Stimulated activated CD8-positive, alpha-beta memory T cell treated with anti-CD3 and anti-CD28 coated beads, Interleukin-4, amount 100 ng/mL, for 48 hours (primary cell): ENCODE measurements around the gene ILKAP.

Source experiments
- DNase-seq: peaks from one replicate; pipeline ENCODE4 v3.0.0-alpha.2; 2020

ILKAP gene, protein sequence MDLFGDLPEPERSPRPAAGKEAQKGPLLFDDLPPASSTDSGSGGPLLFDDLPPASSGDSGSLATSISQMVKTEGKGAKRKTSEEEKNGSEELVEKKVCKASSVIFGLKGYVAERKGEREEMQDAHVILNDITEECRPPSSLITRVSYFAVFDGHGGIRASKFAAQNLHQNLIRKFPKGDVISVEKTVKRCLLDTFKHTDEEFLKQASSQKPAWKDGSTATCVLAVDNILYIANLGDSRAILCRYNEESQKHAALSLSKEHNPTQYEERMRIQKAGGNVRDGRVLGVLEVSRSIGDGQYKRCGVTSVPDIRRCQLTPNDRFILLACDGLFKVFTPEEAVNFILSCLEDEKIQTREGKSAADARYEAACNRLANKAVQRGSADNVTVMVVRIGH

DNA sequence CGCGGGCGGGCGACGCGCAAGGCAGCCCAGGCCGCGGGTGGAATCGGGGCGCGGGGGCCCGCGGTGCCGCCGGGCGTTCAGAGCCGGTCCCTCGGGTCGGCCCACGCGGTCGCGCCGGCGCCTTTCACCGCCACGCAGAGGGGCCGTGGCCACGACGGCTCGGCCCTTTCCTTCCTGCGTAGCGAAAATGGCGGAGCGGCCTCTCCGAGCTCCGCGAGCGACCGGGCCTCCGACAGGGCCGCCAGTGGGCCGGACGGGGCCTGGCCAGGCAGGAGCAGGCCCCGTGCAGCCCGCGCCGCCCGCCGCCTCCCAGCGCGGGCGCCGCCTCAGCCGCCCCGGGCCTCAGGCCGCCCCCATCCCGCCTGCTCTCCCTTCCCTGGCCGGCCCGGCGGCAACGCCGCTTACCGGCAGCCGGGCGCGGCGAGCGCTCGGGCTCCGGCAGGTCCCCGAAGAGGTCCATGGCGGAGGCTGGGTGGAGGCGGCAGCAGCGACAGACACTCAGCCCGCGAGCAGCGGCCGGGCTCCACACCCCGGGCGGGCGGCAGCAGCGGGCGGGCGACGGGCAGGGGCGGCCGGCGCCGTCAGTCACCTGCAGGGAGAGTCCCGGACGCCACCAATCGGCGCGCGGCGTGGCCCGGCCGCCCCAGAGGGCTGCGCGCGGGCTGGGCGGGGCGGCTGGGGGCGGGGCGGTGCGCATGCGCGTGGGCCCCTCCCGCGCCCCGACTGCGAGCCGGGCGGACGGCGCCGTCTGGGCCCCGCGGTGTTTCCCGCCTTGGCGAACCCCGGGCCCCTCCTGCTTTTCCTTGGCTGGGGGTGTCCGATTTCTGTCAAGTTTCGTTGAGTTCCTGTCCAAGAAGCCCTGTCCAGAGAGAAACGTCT lies at the start of gene ILKAP:
Gene ILKAP (minus strand): TSS at position 602 of the 879 bp plus-strand sequence. CDS start 142 bp downstream, at position 460.
- peak; percentile 89 for DNase-seq

DNA sequence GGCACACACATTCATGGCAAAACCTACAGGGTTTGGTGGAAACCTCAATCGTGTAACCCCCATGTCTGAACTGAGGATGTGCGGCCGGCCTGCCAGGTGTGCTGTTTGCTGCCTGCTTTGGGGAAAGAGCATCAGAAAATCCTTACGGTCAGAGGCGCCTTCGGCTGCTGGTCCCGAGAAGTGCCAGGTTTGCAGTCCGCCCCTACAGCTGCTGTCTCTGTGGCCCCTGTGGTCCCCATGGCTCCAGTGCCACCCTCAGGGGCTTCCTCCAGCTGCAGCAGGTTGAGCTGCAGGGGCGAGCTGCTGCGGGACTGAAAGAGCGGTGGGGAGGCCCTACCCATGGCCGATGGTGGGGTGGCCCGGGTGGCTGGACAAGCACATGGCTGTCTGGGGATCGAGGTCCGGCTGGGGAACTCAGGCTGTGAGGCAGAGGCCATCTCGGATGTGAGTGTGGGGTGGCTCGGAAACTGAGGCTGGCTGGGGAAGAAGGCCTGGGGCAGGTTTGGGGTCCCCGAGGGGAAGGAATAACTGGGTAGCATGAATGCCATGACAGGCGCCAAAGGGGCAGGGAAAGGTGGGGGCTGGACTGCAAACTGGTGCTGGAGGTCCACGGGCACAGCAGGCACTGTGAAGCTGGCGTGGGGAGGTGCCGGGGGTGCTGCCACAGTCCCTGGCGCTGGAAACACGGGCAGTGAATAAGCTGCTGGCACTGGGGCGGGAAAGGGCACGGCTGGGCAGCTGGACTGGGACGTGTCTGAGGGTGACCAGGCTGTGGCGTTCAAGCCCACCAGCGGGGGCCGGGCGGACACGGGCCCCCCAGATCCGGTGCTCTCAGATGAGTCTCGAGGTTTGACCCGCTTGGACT lies 49.5 kb upstream of the ILKAP start:
- no peak for DNase-seq

DNA sequence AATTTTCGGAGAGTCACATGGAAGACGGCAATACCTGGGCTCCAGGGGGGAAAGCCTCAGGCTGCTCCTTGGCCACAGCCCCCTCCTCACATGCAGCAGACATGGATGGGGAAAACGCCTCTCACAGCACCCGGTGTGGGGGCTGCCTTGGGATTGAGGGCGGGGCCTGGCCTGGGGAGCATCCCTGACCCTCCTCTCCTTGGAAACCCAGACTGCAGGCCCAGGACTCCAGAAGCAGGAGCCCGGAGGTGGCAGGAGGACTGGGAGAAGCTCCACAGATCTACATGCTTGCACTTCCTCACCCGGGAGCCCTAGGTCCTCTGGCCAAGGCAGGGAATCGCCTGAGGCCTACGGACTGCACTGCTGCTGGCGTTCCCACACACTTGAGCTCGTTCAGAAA lies 48.5 kb upstream of the ILKAP start:
- no peak for DNase-seq

DNA sequence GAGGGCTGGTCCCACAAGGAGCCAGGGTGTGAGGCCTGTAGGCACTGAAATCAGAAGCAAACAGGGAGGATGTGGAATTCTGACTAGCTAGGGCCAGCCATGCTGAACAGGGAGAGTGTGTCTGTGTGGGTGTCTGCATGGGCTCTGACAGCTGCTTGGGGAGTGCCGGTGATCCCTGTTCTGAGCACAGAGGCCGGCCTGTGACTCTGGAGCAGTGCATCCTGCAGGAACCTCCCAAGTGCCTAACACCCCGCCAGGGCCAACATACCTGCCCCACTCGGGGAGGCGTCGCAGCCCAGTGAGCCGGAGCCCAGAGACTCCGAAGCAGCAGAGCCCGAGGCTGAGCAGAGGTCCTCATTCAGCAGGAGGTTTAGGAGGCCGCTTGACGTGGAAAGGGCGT lies 47.8 kb upstream of the ILKAP start:
- no peak for DNase-seq

DNA sequence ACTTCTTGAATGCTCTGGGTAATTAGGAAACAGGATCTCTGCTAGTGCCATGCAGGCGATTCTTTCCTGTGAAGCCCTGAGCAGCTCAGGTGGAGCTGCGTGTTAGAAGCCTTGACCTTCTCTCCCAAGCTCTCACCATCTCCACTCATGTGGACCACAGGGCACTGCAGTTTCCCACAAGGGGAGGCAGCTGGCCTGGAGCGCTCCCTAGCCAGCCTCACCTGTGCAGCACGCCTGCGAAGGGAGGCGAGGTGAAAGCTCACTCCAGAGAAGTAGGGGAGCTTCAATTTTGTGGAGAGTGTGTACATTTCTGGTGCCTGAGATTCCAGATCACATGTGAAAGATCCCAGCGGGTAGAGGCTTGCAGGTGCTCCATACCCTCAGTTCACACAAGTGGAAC lies 47.4 kb upstream of the ILKAP start:
- DNase-seq, result no peak

DNA sequence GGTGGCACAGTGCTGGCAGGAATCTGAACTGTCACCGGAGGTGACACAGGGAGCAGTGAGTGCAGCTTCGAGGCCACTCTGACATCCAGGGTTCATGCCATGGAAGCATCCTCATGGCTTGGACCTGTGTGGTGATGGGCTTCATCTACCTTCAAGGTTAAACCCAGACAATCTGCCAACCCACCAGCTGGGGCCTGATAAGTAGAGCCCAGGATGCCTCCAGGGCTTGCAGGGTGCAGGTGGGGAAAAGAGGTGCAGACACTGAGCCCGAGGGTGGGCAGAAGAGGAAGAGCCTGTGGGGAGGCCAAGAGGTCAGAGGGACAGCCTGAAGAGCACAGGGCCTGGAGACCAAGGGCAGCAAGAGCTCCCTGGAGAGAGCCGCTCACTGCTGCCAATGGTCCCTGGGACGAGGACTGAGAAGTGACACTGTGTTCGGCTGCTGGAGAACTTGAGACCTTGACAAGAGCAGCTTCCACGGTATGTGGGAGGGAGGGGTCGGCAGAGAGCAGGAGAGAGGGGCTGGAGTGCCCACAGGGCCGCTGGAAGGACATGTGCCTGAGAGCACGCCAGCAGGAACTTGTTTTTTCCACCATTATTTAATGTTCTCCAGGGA lies 44.5 kb upstream of the ILKAP start:
- no peak for DNase-seq

DNA sequence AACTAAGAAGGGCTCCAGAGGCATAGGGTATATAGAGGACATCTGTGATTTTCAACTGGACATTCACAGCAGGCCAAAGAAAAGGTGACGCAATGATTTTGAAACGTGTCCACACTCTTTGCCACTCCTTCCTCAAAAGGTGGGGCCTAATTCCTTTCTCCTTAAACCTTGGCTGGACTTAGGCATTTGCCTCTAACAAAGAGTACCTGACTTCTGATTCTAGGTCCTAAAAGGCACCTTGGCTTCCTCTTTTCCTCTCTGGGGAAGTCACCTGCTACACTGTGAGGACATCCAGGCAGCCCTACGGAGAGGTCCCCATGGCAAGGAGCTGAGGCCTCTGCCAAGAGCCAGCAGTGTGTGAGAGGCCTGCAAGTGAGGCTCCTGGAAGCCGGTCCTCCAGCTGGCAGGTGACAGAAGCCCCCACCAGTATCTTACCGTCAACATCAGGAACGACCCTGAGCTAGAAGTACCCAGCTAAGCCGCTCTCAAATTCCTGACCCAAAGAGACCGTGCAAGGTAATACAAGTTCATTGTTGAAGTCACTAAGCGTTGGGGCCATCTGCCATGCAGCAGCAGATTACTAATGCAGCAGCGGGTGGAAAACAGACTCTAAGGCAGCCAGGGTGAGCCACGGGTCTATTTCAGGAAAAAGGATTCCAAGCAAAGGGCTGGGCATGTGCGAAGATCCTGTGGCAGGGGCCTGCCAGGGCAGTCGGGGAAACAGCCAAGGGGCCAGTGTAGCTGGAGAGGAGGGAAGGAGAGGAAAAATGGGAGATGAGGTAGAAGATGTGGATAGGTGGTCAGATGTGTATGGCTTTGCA lies 43.7 kb upstream of the ILKAP start:
- no peak for DNase-seq

DNA sequence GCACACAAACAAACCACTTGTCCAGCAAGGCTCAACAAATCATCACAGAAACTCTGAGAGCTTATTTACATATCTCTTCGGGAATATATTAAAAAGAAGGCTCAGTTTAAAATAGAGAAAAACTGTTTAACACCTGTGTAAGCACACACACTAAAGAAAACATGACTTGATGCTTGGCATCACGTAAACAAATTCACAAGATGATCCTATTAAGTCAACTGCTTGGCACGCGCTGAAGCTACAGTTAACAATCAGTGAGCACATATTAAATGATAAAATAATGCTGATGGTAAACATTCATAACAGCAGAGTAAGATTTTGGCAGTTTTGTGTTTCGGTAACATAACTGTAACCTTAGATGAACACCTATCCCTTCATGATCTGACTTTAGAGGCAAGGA lies 40.7 kb upstream of the ILKAP start:
- DNase-seq, result no peak

DNA sequence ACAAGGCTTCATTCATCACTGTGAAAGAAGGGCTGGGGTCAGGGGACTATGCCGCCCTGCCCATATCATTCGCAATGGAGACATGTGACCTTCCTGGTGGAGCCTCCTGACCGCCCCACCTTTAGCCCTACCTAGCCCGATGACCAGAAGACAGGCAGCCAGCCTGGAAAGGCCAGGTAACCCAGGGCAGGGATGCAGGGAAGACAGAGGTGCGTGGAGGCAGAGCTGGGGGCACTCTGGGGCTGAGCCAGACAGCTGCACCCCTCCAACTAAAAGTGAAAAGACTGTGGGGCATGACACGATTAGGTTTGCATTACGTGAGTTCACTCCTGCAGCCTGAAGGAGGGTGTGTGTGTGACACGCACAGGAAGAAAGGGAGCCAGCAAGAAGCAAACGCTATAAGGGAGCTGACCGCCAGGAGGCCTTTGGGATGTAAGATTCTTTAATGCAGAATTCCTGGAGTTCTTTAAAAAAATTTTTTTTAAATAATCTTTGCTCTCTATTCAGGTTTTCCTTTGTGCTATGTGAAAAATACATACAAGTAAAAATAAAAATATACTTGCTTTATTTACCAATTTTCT lies 40.1 kb upstream of the ILKAP start:
- DNase-seq, result no peak

DNA sequence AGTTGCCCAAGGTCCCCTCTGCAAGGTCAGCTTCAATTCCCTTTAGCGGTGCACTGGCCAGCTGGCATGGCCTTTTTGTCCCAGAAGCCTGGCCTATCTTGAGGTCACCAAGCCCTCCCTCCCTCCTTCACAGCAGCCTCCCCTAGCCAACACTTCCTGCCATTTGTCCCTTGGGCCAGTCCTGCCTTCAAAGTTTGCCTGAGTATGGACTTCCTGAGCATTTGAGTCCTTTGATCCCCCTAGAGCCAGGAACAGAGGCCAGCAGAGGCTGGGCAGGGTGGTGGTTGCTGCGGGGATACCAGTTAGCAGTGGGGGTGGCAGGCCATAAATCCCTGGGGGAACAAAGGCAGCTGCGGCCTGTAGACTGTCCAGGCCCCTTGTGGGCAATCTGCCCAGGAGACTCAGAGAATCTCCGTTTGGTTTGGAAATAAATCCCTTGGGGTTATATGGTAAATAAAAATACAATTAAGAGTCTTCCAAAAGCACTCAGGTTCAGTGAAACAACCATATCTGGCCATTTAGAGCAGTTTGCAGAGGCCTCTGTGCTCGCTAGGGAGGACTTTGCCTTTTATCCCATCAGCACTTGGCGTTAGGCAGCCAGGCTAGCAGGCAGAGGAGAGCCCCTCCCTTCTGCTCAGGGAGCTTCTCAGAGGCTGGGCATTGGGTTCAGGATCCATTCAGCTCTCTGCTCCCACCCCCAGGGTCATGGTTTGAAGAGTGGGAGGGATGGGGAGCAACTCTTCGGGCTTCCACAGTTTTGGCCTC lies 39.4 kb upstream of the ILKAP start:
- no peak for DNase-seq

DNA sequence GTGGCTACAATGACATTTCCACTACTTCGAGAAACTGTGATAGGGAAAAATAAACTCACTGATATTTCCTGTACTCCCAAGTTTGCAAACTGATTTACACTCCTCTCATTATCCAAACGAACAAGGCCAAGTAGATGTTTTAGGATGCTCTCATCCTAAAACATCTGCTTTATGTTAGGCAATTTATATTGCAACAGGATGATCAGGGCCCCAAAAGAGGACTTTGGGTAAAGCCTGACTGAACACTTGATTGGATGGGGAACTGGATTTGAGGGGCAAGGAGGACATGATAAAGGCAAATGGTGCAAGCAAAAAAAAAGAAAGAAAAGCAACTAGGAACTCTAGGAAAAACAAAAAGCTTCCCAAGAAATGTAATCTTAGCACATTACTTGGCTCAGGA lies 38.5 kb upstream of the ILKAP start:
- DNase-seq, result no peak

DNA sequence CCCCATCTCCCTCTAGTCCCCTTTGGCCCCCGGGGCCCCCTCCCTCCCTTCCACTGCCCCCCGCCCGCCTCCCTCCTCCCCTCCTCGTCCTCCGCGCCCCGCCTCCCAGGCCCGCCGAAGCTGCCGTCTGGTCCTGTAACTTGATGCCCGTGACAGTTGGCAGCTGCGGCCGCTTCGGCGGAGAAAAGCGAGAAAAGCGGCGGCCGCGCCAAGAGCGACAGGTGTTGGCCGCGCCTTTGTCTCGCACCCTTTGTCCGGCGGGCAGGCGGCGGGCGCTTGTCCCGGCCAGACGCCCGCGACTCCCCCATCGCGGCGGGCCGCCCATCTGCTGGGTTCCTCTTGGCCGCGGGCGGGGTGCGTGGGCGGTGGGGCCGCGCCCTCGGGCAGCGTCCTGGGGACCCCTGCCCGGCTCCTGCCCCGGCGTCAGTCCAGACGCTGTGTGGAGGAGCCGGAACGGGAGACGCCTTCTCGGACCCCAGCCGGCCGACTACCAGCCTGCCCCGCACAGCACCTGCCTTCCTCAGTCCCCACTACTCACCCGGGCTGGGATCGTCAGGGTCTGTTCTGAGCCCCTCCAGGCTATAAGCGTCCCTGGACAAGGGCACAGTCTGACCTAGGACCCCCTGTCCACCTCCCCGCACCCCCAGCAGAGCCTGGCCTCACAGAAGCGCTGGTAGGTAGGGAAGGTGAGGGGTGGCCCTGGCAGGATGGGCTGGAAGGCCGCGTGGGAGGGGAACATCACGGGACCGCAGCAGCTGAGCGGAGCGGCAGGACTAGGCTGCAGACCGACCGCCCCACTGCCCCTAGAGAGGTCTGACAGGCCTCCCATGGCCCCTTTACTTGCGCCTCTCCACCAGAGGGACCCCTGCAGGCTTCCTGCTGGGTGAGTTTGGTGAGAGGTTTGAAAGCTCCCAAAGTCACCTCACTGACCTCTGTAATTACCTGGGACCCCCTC lies 37.5 kb upstream of the ILKAP start:
- no peak for DNase-seq

DNA sequence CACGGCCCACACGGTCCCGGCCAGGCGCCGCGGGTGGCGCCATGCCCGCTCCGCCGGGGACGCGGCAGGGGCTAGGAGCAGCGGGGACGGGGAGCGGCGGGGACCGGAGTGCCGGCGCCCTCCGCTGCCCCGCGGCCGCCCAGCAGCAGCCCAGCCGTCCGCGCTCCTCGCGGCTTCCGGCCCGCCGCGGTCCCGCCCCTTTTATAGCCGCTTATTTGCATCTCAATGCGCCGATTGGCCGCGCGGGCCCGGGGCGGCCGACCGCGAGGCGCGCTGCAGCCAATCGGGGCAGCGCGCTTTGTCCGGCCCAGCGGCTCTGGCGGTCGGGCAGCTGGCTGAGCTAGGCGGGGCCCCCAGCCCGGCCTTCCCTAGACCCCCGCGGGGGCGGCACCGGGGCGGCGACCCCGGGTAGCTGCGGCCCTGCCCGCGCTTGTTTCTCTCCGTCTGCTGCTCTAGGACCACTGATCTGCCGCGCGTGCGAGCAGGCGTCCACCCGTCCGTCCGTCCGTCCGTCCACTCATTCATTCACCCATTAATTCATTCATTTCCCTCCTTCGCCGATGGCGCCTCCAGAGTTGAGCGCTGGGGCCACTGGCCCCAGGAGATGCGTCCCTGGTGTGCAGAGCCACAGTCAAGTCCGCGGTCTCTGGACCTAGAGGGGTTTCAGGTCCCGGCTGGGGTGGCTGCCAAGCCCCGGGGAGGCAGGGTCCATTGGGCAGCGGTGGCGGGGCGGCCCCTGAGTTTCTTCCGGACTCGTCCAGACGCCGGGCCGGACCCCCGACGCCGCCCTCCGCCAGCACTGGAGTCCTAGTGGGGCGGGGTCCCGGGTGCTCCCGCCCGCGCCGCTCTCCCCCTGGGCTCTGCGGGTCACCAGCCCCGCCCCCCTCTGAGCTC lies 36.6 kb upstream of the ILKAP start, which contains the start of gene HES6:
Gene HES6 (minus strand): TSS at position 176 of the 894 bp plus-strand sequence. CDS start 133 bp downstream, at position 43.
- peak; percentile 82 for DNase-seq

DNA sequence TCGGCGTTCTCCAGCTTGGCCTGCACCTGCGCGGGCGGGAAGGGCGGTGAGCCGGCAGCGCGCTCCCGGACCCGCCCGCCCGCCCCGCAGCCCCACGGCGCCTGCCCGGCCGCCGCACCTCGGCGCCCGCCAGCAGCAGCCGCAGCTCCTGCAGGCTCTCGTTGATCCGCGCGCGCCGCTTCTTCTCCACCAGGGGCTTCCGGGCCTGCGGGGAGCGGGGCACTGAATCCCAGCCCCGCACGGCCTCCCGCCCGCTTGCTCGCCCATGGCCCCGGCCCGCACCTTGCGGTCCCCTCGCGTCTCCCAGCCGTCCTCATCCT lies 36.0 kb upstream of the ILKAP start:
- peak; percentile 43 for DNase-seq

DNA sequence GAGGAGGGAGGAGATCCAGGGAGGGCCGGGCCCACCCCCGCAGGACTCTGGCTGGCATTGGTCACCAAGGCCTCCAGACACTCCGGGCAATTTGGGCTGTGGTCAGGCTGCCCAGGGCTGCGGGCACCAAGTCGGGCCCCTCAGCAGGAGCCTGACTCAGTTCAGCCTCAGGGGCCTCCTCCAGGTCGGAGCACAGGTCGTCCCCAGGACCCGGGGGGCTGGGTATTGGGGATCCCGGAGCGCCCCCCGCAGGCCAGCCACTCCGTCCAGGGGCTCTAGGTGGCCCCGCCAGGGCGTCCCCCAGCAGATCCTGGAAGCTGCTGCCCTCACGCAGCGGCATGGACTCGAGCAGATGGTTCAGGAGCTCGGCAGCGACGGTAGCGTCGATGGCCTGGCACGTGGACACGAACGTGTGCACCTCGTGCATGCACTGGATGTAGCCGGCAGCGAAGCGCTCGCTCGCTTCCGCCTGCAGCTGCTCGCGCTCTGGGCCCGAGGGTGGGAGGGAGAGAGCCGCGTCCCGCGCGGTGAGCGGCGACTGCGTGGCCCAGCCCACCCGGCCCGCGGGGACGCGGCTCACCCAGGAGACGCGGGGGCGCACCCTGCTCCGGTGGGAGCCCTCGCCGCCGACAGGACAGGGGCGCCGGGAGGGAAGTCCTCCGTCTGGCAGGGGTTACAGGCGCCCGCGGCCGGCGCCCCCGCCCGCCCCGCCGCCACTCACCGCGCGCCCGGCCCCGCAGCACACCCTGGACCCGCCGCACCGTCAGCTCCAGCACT lies 35.5 kb upstream of the ILKAP start:
- DNase-seq, result peak; percentile 45

DNA sequence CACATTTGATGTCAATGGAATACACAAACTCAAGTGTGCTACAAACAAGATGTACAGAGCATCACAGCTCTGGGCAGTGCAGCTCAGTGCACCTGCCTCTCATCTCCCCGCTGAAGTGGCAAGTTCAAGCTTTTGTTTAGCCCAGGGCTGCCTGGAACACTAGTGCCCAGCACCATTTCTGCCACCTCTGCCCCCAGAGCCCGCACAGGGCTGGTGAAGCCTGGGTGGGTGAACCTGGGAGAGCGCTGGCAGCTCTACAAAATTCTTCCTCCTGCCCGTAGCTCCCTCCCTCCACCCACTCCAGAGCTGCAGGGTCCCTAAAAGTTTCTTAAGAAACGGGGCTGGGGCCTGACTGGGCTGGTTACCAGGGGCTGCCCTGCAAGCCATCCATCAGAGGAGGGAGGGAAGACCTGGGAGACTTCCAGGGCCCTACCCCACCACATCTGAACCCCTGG lies 34.8 kb upstream of the ILKAP start:
- DNase-seq, result no peak

DNA sequence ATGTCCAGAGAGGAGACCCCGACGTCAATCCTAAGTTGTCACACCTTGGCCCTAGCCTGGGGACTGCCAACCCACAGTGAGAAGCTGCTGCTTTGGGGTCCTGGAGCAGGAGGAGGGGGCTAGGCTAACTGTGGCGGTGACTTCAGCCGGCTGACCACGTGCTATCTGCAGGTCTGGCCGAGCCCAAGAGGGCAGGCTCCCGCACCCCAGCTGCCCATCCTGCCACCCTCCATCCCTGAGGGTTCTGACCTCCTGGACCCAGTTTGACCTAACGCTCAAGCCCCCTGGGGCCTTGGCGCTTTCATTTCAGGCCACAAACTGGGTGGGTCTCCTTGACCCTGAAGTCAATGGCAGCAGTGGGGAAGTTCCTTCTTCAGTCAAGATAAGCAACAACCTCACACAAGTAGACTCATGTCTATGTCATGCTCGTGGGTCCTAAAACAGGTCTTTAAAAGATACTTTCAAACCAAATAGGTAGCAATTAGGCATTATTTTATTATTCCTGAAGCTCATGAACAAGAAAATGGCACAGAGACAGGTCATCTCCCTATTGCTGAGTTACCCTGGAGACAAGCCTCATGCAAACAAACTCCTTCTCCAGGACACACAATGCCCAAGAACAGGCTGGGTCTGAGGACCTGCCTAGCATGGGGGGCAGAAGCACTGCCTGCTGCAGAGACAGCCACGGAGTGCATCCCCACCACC lies 34.1 kb upstream of the ILKAP start:
- DNase-seq, result no peak
